Kasumi-1 (cell line): ENCODE results near the gene MARCHF3.
"Not testable (repeated sequence)": the region's sequence is repeated elsewhere in the genome, so short reads cannot be mapped to it uniquely, and the experiment has no call there.

ENCODE experiments used
- DNase-seq, 2 experiments: peaks; one replicate each; lab custom pipeline; 2025; lab: John Stamatoyannopoulos, UW

MARCHF3 gene

GRCh38 chr5:126954981-126955380, 75.4 kb downstream of the MARCHF3 start:
- no peak for DNase-seq

GRCh38 chr5:126953640-126954039, 76.7 kb downstream of the MARCHF3 start:
- DNase-seq = no peak

- no peak for DNase-seq
These were observed 80.9 kb downstream of the MARCHF3 start for GRCh38 chr5:126949475-126949874.

GRCh38 chr5:126948453-126948852, 81.9 kb downstream of the MARCHF3 start:
- no peak for DNase-seq

- DNase-seq = no peak
These were observed 82.4 kb downstream of the MARCHF3 start for GRCh38 chr5:126948011-126948355.

GRCh38 chr5:126947146-126948010, 83.0 kb downstream of the MARCHF3 start:
- DNase-seq = no peak

- not testable (repeated sequence) for DNase-seq
These were observed 87.5 kb downstream of the MARCHF3 start for GRCh38 chr5:126942908-126943307.

- peak in 1 of 2 experiments; percentile 5 for DNase-seq
These were observed 89.0 kb downstream of the MARCHF3 start for GRCh38 chr5:126941403-126941802.

GRCh38 chr5:126939887-126940286, 90.5 kb downstream of the MARCHF3 start:
- no peak for DNase-seq

- DNase-seq = no peak
These were observed 91.9 kb downstream of the MARCHF3 start for GRCh38 chr5:126938466-126938865.

GRCh38 chr5:126937771-126938170, 92.6 kb downstream of the MARCHF3 start:
- DNase-seq = no peak

- DNase-seq = no peak
These were observed 93.5 kb downstream of the MARCHF3 start for GRCh38 chr5:126936775-126937418.

GRCh38 chr5:126931963-126932660, 98.2 kb downstream of the MARCHF3 start:
- DNase-seq = no peak

- no peak for DNase-seq
These were observed 102.3 kb downstream of the MARCHF3 start for GRCh38 chr5:126928041-126928440.

- no peak for DNase-seq
These were observed 102.9 kb downstream of the MARCHF3 start for GRCh38 chr5:126927429-126927828.

GRCh38 chr5:126926187-126926586, 104.2 kb downstream of the MARCHF3 start:
- DNase-seq = no peak

- DNase-seq = no peak
These were observed 104.9 kb downstream of the MARCHF3 start for GRCh38 chr5:126925482-126925881.

GRCh38 chr5:126924331-126925033, 105.9 kb downstream of the MARCHF3 start:
- no peak for DNase-seq

GRCh38 chr5:126921241-126922091, 108.9 kb downstream of the MARCHF3 start:
- no peak for DNase-seq

GRCh38 chr5:126920291-126920690, 110.1 kb downstream of the MARCHF3 start:
- no peak for DNase-seq

GRCh38 chr5:126919566-126919965, 110.8 kb downstream of the MARCHF3 start:
- no peak for DNase-seq
